ENCODE measurements around the gene CELA2B.
"Not testable (repeated sequence)": the region's sequence is repeated elsewhere in the genome, so short reads cannot be mapped to it uniquely, and the experiment has no call there.

GRCh38 chr1:15434739-15435138, 41.2 kb upstream of the CELA2B start:
- not testable (repeated sequence) for TF ChIP-seq CTCF (IDR thresholded peaks at IDR 0.05; ENCODE audit: low read depth, low read length); EZH2phosphoT487 (IDR thresholded peaks at IDR 0.05; ENCODE audit: low read depth)
